ENCODE measurements around the gene FOLR3. TPM values are rescaled to one million over a fixed set of nuclear protein-coding genes. Genes with fewer than 3 reads are reported as not detected.

FOLR3 gene
- total and polyA plus RNA-seq, 2 donors (not counting 1 experiment from before 2014, with no cell fraction given) = 0.99 to 1.4 TPM

GRCh38 chr11:72112143-72112977 is 23.2 kb upstream of the FOLR3 start, which contains the start of gene ANAPC15:
Gene ANAPC15, minus strand, starts transcription at chr11:72112695. Its CDS starts 1,419 bp downstream, at chr11:72111276.
- H3K36me3 ChIP-seq (ENCODE audit: control insufficient read depth, insufficient read depth, low read length) = no peaks in the 10 kb centered on the region
- TF ChIP-seq EZH2 (IDR thresholded peaks at IDR 0.05; ENCODE audit: low read length, missing control alignments) = no peak
- TF ChIP-seq, protein P1, sequence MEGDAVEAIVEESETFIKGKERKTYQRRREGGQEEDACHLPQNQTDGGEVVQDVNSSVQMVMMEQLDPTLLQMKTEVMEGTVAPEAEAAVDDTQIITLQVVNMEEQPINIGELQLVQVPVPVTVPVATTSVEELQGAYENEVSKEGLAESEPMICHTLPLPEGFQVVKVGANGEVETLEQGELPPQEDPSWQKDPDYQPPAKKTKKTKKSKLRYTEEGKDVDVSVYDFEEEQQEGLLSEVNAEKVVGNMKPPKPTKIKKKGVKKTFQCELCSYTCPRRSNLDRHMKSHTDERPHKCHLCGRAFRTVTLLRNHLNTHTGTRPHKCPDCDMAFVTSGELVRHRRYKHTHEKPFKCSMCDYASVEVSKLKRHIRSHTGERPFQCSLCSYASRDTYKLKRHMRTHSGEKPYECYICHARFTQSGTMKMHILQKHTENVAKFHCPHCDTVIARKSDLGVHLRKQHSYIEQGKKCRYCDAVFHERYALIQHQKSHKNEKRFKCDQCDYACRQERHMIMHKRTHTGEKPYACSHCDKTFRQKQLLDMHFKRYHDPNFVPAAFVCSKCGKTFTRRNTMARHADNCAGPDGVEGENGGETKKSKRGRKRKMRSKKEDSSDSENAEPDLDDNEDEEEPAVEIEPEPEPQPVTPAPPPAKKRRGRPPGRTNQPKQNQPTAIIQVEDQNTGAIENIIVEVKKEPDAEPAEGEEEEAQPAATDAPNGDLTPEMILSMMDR (conservative IDR thresholded peaks at IDR 0.05 in 1 of 2, IDR thresholded peaks at IDR 0.05 in 1 of 2; ENCODE audit: low read depth in 1 of 2, low read length in 2 of 2) = no peak
- peak within 1 kb of the TSS; percentile 62 to 82 (median 66) for H3K4me3 ChIP-seq (replicated peaks in 1 of 4; ENCODE audit: control extremely low read depth in 1 of 4, insufficient read depth in 1 of 4, low read depth in 3 of 4, low read length in 4 of 4)

DNA sequence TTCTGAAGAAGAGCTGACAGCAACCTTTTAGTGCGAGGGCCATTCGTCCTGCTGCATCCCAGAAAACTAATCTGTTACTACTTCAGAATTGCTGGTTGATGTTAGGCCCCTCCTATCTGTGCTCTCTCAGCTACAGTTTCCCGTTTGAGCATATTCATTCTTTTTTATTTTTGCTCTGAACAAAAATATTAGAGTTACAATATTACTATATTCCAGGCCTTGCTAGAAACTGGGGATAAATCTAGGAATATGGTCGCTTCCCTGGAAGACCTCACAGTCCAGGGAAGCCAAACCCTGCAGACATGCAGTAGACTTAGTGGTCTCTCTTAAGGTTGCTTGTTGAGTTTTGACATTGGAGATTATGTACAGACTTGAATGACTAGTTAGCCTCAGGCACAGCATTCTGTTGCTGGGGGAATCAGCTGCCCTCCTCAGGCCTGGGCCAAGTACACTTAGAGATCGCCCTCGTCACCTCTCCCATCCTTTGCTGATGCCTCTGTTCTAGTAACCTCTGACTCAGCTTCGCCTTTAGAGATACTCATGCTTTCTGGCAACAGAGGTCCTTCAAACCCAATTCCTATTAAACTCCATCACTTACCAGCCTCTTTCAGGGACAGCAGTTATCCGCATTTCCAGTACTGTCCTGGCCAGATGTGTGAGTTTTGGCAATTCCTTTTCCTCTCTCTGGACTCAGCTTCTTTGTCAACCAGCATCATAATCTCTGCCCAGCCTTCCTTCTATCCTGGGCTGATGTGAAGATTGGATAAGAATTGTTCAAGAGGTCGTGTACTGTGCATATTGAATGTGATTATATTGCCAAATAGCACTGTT is 22.3 kb upstream of the FOLR3 start:
- TF ChIP-seq EZH2 (IDR thresholded peaks at IDR 0.05; ENCODE audit: low read length, missing control alignments) = no peak
- TF ChIP-seq, protein P1 (conservative IDR thresholded peaks at IDR 0.05 in 1 of 2, IDR thresholded peaks at IDR 0.05 in 1 of 2; ENCODE audit: low read depth in 1 of 2, low read length in 2 of 2) = no peak
- Histone ChIP-seq H3K27me3 (ENCODE audit: control insufficient read depth, insufficient read depth, low read length) (no peaks in the 10 kb centered on the region), H3K9me3 (ENCODE audit: control insufficient read depth, insufficient read depth, low read depth, low read length) (no peaks in the 10 kb centered on the region), H3K79me2 (ENCODE audit: control insufficient read depth, insufficient read depth, low read length) (no peaks in the 10 kb centered on the region), H3K4me3 (replicated peaks in 1 of 4; ENCODE audit: control extremely low read depth in 1 of 4, insufficient read depth in 1 of 4, low read depth in 3 of 4, low read length in 4 of 4) (peak overlapping the region; percentile 62 to 82 (median 66)), H3K9ac (ENCODE audit: insufficient read depth, low read length) (peak overlapping the region; percentile 65), H3K36me3 (ENCODE audit: control insufficient read depth, insufficient read depth, low read length) (no peaks in the 10 kb centered on the region), H2AFZ (ENCODE audit: low read length) (peak overlapping the region; percentile 88), H3K4me1 (ENCODE audit: control insufficient read depth, extremely low read depth, insufficient read depth, low read length) (peaks cover 8% of the 10 kb centered on the region), H3K27ac (ENCODE audit: insufficient read depth, low read length) (peak overlapping the region; percentile 97), H4K20me1 (ENCODE audit: control insufficient read depth, extremely low read depth, insufficient read depth, low read length) (no peaks in the 10 kb centered on the region), H3K4me2 (ENCODE audit: extremely low read depth, insufficient read depth, low read length) (peak overlapping the region; percentile 94)
- peak in 1 of 2 donors; percentile 9 for DNase-seq (ENCODE audit: low read depth in 2 of 2)

More at GRCh38 chr11:72112143-72112977, 23.2 kb upstream of the FOLR3 start, which contains the start of gene ANAPC15:
- Histone ChIP-seq H3K9ac (ENCODE audit: insufficient read depth, low read length) (peak within 1 kb of the TSS; percentile 93), H3K9me3 (ENCODE audit: control insufficient read depth, insufficient read depth, low read depth, low read length) (no peaks in the 10 kb centered on the region), H3K79me2 (ENCODE audit: control insufficient read depth, insufficient read depth, low read length) (no peaks in the 10 kb centered on the region), H4K20me1 (ENCODE audit: control insufficient read depth, extremely low read depth, insufficient read depth, low read length) (no peaks in the 10 kb centered on the region), H3K4me2 (ENCODE audit: extremely low read depth, insufficient read depth, low read length) (peak within 1 kb of the TSS; percentile 94), H3K27me3 (ENCODE audit: control insufficient read depth, insufficient read depth, low read length) (no peaks in the 10 kb centered on the region), H3K4me1 (ENCODE audit: control insufficient read depth, extremely low read depth, insufficient read depth, low read length) (peaks cover 8% of the 10 kb centered on the region), H3K27ac (ENCODE audit: insufficient read depth, low read length) (peak within 1 kb of the TSS; percentile 97), H2AFZ (ENCODE audit: low read length) (peak within 1 kb of the TSS; percentile 88)
- peak; percentile 99 to 100 for DNase-seq (ENCODE audit: low read depth in 2 of 2)

DNA sequence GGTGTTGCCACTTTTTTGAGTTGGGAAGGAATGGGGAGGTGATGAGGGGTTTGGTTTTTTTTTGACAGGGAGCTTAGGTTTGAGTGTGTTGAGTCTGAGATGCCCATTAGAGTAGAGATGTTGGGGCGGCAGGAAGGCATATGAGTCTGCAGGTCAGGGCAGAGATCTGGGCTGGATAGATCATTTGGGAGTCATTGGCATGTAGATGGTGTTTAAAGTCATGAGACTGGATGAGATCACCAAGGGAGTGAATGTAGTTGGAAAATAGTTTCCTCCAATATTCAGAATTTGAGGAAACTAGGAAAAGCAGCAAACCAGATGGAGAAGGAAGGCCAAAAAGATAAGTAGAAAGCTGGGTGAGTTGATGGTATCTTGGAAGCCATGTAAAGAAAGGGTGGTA is 21.0 kb upstream of the FOLR3 start:
- Histone ChIP-seq H3K27me3 (ENCODE audit: control insufficient read depth, insufficient read depth, low read length) (no peaks in the 10 kb centered on the region), H3K9ac (ENCODE audit: insufficient read depth, low read length) (no peak overlapping the region), H3K27ac (ENCODE audit: insufficient read depth, low read length) (peak overlapping the region; percentile 41), H3K79me2 (ENCODE audit: control insufficient read depth, insufficient read depth, low read length) (no peaks in the 10 kb centered on the region), H3K4me2 (ENCODE audit: extremely low read depth, insufficient read depth, low read length) (no peak overlapping the region), H3K36me3 (ENCODE audit: control insufficient read depth, insufficient read depth, low read length) (no peaks in the 10 kb centered on the region), H2AFZ (ENCODE audit: low read length) (peak overlapping the region; percentile 8), H3K4me3 (replicated peaks in 1 of 4; ENCODE audit: control extremely low read depth in 1 of 4, insufficient read depth in 1 of 4, low read depth in 3 of 4, low read length in 4 of 4) (no peak overlapping the region), H4K20me1 (ENCODE audit: control insufficient read depth, extremely low read depth, insufficient read depth, low read length) (no peaks in the 10 kb centered on the region), H3K4me1 (ENCODE audit: control insufficient read depth, extremely low read depth, insufficient read depth, low read length) (peaks cover 8% of the 10 kb centered on the region), H3K9me3 (ENCODE audit: control insufficient read depth, insufficient read depth, low read depth, low read length) (no peaks in the 10 kb centered on the region)
- no peak for TF ChIP-seq EZH2 (IDR thresholded peaks at IDR 0.05; ENCODE audit: low read length, missing control alignments)
- TF ChIP-seq, protein P1 (conservative IDR thresholded peaks at IDR 0.05 in 1 of 2, IDR thresholded peaks at IDR 0.05 in 1 of 2; ENCODE audit: low read depth in 1 of 2, low read length in 2 of 2) = no peak
- DNase-seq (ENCODE audit: low read depth in 2 of 2) = no peak

Data from fibroblast of lung (primary cell).